Fibroblast of mammary gland (primary cell): ENCODE measurements around the gene OTOL1.

ENCODE experiments used
- DNase-seq: peaks from one replicate; pipeline ENCODE4 v3.0.0-alpha.2; 2010; ENCODE audit warnings: low read depth
- H3K4me3 ChIP-seq: 2 replicates; pipeline ENCODE4 v1.5.1; 2011; ENCODE audit warnings: low read depth, mild to moderate bottlenecking, low read length, moderate library complexity; ENCODE audit not compliant: control insufficient read depth
- TF ChIP-seq, protein P1 (sequence below): conservative IDR thresholded peaks from 2 replicates; pipeline ENCODE4 v1.5.1; 2011; ENCODE audit warnings: low read depth, low read length, inconsistent platforms; ENCODE audit not compliant: control insufficient read depth, insufficient read depth

Gene OTOL1

DNA sequence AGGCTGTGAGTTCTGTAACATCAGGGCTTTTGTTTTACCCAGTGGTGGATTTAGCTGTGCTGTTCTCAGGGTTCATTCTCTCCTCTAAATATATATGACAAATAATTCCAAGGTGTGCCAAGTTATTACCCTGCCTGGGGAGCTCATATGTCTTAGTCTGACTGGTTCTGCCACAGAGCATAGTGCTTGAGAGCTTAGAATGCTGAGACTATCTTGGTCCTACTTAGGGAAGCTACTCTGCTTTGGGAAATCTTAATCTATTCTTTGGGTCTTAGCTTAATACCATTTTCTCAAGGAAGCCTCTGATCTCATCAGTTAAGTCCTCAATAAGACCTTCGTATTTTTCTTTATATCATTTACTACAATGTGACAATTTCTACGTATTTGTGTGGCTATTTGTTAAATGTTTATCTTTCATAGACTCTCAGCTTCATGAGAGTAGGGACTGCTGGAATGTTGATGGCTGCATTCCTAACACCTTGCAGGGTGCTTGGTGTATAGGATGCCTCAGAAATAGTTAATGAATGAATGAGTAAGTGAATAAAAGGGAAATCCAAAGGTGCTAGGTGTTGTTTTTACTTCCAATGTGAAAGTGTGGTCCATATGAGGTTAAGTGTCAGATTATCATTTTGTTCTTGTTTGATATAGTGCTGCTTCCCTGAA lies 1.8 kb downstream of the OTOL1 start:
- H3K4me3 ChIP-seq = no peak overlapping the region
- TF ChIP-seq, protein P1, sequence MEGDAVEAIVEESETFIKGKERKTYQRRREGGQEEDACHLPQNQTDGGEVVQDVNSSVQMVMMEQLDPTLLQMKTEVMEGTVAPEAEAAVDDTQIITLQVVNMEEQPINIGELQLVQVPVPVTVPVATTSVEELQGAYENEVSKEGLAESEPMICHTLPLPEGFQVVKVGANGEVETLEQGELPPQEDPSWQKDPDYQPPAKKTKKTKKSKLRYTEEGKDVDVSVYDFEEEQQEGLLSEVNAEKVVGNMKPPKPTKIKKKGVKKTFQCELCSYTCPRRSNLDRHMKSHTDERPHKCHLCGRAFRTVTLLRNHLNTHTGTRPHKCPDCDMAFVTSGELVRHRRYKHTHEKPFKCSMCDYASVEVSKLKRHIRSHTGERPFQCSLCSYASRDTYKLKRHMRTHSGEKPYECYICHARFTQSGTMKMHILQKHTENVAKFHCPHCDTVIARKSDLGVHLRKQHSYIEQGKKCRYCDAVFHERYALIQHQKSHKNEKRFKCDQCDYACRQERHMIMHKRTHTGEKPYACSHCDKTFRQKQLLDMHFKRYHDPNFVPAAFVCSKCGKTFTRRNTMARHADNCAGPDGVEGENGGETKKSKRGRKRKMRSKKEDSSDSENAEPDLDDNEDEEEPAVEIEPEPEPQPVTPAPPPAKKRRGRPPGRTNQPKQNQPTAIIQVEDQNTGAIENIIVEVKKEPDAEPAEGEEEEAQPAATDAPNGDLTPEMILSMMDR = no peak
- no peak for DNase-seq

- peak; percentile 16 for DNase-seq
- H3K4me3 ChIP-seq = no peak overlapping the region
- TF ChIP-seq, protein P1 = no peak
Measured at GRCh38 chr3:161500068-161500796, 3.6 kb downstream of the OTOL1 start.

- no peak for DNase-seq
- H3K4me3 ChIP-seq = no peak overlapping the region
- TF ChIP-seq, protein P1 = no peak
Measured at GRCh38 chr3:161503271-161503670, 6.7 kb downstream of the OTOL1 start.

DNA sequence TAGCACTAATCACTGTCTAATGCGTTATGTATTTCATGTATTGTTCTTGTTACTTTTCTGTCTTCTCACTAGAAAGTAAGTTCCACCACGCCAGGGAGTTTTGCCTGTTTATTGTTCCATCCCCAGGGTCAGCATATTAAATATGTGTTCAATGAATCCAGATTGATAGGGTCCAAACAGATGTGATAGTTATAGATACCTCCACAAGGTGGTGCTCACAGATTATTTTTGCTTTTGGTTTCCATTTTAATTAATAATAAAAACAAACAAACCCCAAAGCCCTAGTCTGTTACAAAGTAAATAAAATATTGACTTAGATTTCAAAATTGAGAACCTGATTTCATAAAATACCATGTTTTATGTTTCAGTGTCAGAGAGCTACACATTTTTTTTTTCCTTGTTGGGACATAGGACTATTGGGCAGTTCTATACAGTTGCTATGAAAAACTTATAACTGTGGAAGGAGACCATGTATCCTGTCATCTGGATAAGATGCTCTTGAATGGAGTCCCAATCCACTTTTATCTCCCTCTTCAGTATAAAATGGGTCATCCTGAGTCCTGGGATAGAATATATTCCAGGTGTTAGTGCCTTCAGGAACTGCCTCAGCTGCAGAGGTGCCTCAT lies 12.4 kb downstream of the OTOL1 start:
- DNase-seq = peak; percentile 28
- no peak overlapping the region for H3K4me3 ChIP-seq
- TF ChIP-seq, protein P1 = peak; percentile 52

GRCh38 chr3:161510510-161511260 lies 14.1 kb downstream of the OTOL1 start:
- no peak overlapping the region for H3K4me3 ChIP-seq
- DNase-seq = peak; percentile 23
- TF ChIP-seq, protein P1 = no peak

DNA sequence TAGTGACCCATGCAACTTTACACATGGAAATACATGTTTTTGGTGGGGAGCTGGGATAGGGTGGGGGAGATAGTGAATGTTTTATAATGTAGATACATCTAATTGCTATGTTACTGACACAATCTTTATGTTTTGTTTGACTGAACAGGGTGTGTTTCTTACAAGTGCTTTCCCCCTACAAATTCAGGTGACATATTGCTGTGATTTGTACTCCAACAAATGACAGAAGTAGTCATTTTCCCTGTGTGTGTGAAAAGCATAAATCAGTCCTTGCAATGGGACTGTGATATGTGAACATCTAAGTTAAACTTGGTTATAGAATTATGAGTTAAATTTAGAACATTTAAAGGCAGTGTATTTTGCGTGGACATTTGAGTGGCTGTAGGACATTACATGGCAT lies 27.3 kb downstream of the OTOL1 start:
- H3K4me3 ChIP-seq = no peak overlapping the region
- DNase-seq = no peak
- TF ChIP-seq, protein P1 = no peak
